Measurements from ENCODE around the gene DMD. TPM values are rescaled to one million over a fixed set of nuclear protein-coding genes. Genes with fewer than 3 reads are reported as not detected.
"Not testable (repeated sequence)": the region's sequence is repeated elsewhere in the genome, so short reads cannot be mapped to it uniquely, and the experiment has no call there.

Gene DMD
- total and polyA plus RNA-seq, 2 donors from 2014 or later = 4.2 to 17.9 TPM

DNA sequence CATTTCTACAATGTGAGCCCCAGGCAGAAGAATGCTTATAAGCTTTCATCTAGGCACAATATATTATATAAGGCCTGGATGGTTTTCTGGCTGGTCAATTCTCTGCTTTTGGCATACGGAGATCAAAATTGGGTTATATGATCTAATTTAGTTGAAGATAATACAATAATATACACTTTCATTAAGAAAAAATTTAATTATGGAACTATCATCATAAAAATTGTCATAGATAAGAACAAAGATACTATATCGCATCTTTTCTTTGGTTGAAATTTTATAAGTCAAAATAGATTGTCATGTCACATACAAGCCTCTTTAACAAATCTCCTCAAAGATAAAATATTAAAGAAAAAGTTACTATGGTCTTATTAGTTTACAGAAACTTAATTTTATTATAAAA, 17.1 kb downstream of the DMD start:
- Histone ChIP-seq H3K4me1 (ENCODE audit: control insufficient read depth in 2 of 3, insufficient read depth in 2 of 3, low read depth in 1 of 3, low read length in 3 of 3) (no peaks in the 10 kb centered on the region), H3K36me3 (ENCODE audit: control insufficient read depth in 2 of 3, insufficient read depth in 3 of 3, low read length in 3 of 3) (no peaks in the 10 kb centered on the region), H3K27ac (ENCODE audit: low read depth in 2 of 2, low read length in 2 of 2) (no peak overlapping the region), H3K4me3 (ENCODE audit: low read length in 3 of 3) (no peak overlapping the region), H3K9ac (ENCODE audit: low read length in 3 of 3) (no peak overlapping the region), H3K9me3 (ENCODE audit: control insufficient read depth in 2 of 3, insufficient read depth in 1 of 3, low read length in 3 of 3) (peaks cover 0 to 2% (median 0%) of the 10 kb centered on the region in 3 donors), H3K27me3 (ENCODE audit: control insufficient read depth, insufficient read depth, low read length) (no peaks in the 10 kb centered on the region)
- intact Hi-C loops (cut with DNase I) = no loop called here
- TF ChIP-seq, protein P1, sequence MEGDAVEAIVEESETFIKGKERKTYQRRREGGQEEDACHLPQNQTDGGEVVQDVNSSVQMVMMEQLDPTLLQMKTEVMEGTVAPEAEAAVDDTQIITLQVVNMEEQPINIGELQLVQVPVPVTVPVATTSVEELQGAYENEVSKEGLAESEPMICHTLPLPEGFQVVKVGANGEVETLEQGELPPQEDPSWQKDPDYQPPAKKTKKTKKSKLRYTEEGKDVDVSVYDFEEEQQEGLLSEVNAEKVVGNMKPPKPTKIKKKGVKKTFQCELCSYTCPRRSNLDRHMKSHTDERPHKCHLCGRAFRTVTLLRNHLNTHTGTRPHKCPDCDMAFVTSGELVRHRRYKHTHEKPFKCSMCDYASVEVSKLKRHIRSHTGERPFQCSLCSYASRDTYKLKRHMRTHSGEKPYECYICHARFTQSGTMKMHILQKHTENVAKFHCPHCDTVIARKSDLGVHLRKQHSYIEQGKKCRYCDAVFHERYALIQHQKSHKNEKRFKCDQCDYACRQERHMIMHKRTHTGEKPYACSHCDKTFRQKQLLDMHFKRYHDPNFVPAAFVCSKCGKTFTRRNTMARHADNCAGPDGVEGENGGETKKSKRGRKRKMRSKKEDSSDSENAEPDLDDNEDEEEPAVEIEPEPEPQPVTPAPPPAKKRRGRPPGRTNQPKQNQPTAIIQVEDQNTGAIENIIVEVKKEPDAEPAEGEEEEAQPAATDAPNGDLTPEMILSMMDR (IDR thresholded peaks at IDR 0.05; ENCODE audit: borderline replicate concordance, extremely low read depth, insufficient read depth) = no peak
- DNase-seq = no peak
- no peak for FAIRE-seq

DNA sequence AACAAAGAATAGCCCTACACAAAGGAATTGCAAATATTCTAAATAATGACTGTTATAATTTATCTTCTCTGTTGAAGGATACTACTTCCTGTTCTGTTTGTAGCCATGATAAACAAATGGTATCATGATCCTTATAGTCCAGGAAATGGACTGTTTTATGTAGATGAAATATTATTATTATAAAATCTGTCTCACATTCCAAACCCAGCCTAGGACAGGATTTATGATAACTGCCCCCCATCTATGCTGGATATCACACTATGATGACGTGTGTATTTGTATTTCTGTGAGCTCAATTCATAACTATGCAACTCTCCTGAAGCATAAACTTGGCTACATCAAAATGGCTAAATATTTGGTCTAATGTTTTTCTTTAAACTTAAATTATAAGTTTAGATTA, 21.3 kb downstream of the DMD start:
- DNase-seq (peak in 1 of 5 donors; percentile 7), FAIRE-seq (peak; percentile 35)
- intact Hi-C loops (cut with DNase I) = no loop called here
- Histone ChIP-seq H3K9me3 (ENCODE audit: control insufficient read depth in 2 of 3, insufficient read depth in 1 of 3, low read length in 3 of 3) (no peaks in the 10 kb centered on the region), H3K4me3 (ENCODE audit: low read length in 3 of 3) (no peak overlapping the region), H3K27ac (ENCODE audit: low read depth in 2 of 2, low read length in 2 of 2) (no peak overlapping the region), H3K27me3 (ENCODE audit: control insufficient read depth, insufficient read depth, low read length) (no peaks in the 10 kb centered on the region), H3K9ac (ENCODE audit: low read length in 3 of 3) (no peak overlapping the region), H3K36me3 (ENCODE audit: control insufficient read depth in 2 of 3, insufficient read depth in 3 of 3, low read length in 3 of 3) (no peaks in the 10 kb centered on the region), H3K4me1 (ENCODE audit: control insufficient read depth in 2 of 3, insufficient read depth in 2 of 3, low read depth in 1 of 3, low read length in 3 of 3) (no peaks in the 10 kb centered on the region)
- TF ChIP-seq, protein P1 (IDR thresholded peaks at IDR 0.05; ENCODE audit: borderline replicate concordance, extremely low read depth, insufficient read depth) = no peak

DNA sequence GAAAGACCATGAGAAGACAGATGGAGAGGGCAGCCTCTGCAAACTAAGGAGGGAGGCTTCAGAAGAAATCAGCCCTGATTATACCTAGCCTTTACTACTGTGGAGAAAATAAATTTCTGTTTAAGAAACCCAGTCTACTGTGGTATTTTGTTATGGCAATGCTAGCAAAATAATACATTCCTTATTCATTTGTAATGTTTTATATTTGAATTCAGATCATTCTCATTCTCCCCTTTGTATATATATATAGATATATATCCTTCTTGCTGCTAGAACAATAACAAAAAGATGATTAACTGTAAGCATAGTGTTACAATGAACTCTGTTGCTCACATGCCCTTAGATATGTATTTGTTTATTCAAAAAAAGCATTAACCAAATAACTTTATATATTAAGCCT, 22.5 kb downstream of the DMD start:
- no peaks in the 10 kb centered on the region for H3K4me1 ChIP-seq (ENCODE audit: control insufficient read depth in 2 of 3, insufficient read depth in 2 of 3, low read depth in 1 of 3, low read length in 3 of 3)
- intact Hi-C loops (cut with DNase I) = no loop called here
- no peaks in the 10 kb centered on the region for H3K9me3 ChIP-seq (ENCODE audit: control insufficient read depth in 2 of 3, insufficient read depth in 1 of 3, low read length in 3 of 3)
- FAIRE-seq = no peak
- H3K4me3 ChIP-seq (ENCODE audit: low read length in 3 of 3) = no peak overlapping the region
- no peak overlapping the region for H3K9ac ChIP-seq (ENCODE audit: low read length in 3 of 3)
- H3K27ac ChIP-seq (ENCODE audit: low read depth in 2 of 2, low read length in 2 of 2) = no peak overlapping the region
- no peaks in the 10 kb centered on the region for H3K27me3 ChIP-seq (ENCODE audit: control insufficient read depth, insufficient read depth, low read length)
- DNase-seq = no peak
- no peaks in the 10 kb centered on the region for H3K36me3 ChIP-seq (ENCODE audit: control insufficient read depth in 2 of 3, insufficient read depth in 3 of 3, low read length in 3 of 3)
- TF ChIP-seq, protein P1 (IDR thresholded peaks at IDR 0.05; ENCODE audit: borderline replicate concordance, extremely low read depth, insufficient read depth) = no peak

DNA sequence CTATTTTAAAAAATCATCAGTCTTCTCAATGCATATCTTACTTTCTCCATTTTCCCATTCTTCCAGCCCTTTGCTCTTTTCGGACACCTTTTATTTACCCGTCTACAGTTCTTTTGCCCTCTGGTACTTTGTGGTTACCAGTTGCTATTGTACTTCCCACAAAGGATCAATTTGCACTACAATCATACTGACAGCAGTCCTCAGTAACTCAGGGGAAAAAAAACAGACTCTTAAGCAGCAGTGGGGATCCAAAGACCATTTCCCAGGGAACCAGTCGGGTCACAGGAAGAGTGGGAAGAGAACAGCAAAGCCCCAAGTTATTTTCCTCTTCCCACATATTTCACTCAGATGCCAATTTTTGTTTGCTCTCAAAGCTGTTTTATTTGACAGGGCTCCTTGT, 23.1 kb downstream of the DMD start:
- Histone ChIP-seq H3K36me3 (ENCODE audit: control insufficient read depth in 2 of 3, insufficient read depth in 3 of 3, low read length in 3 of 3) (no peaks in the 10 kb centered on the region), H3K27me3 (ENCODE audit: control insufficient read depth, insufficient read depth, low read length) (no peaks in the 10 kb centered on the region), H3K4me3 (ENCODE audit: low read length in 3 of 3) (no peak overlapping the region), H3K27ac (ENCODE audit: low read depth in 2 of 2, low read length in 2 of 2) (no peak overlapping the region), H3K4me1 (ENCODE audit: control insufficient read depth in 2 of 3, insufficient read depth in 2 of 3, low read depth in 1 of 3, low read length in 3 of 3) (no peaks in the 10 kb centered on the region), H3K9ac (ENCODE audit: low read length in 3 of 3) (no peak overlapping the region), H3K9me3 (ENCODE audit: control insufficient read depth in 2 of 3, insufficient read depth in 1 of 3, low read length in 3 of 3) (no peaks in the 10 kb centered on the region)
- intact Hi-C loops (cut with DNase I) = no loop called here
- TF ChIP-seq, protein P1 (IDR thresholded peaks at IDR 0.05; ENCODE audit: borderline replicate concordance, extremely low read depth, insufficient read depth) = no peak
- DNase-seq = no peak
- FAIRE-seq = no peak

DNA sequence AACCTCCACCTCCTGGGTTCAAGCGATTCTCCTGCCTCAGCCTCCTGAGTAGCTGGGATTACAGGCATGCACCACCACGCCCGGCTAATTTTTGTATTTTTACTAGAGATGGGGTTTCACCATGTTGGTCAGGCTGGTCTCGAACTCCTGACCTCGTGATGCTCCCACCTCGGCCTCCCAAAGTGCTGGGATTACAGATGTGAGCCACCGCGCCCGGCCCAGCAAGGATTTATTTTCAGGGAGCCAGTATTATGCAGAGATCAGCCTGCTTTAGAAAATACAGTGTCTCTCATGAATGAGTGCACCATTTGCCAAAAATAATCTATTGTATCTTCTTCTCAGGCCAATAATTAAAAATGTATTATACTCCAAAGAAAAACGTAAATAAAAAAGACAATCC, 26.5 kb downstream of the DMD start:
- DNase-seq; H3K27me3 ChIP-seq (ENCODE audit: control insufficient read depth, insufficient read depth, low read length); FAIRE-seq; H3K4me1 ChIP-seq (ENCODE audit: control insufficient read depth in 2 of 3, insufficient read depth in 2 of 3, low read depth in 1 of 3, low read length in 3 of 3); H3K9ac ChIP-seq (ENCODE audit: low read length in 3 of 3); H3K36me3 ChIP-seq (ENCODE audit: control insufficient read depth in 2 of 3, insufficient read depth in 3 of 3, low read length in 3 of 3); H3K4me3 ChIP-seq (ENCODE audit: low read length in 3 of 3); intact Hi-C loops (cut with DNase I); H3K9me3 ChIP-seq (ENCODE audit: control insufficient read depth in 2 of 3, insufficient read depth in 1 of 3, low read length in 3 of 3); H3K27ac ChIP-seq (ENCODE audit: low read depth in 2 of 2, low read length in 2 of 2): not testable (repeated sequence)

Data from kidney (tissue), 14 donors.